Stomach smooth muscle (tissue), 2 donors: Measurements from ENCODE around the gene PCNT.

Experiments
- H3K27ac ChIP-seq: one replicate; pipeline ENCODE4 v1.7.0; 2013; ENCODE audit warnings: mild to moderate bottlenecking, low read length, inconsistent platforms
- H3K27me3 ChIP-seq, 2 donors: one replicate each; pipeline ENCODE4 v1.7.0; 2013; ENCODE audit warnings: low read length in 2 of 2; ENCODE audit not compliant: insufficient read depth in 2 of 2, control insufficient read depth in 1 of 2
- H3K36me3 ChIP-seq, 2 donors: one replicate each; pipeline ENCODE4 v1.7.0; 2013; ENCODE audit warnings: low read length in 2 of 2; ENCODE audit not compliant: control insufficient read depth in 2 of 2, insufficient read depth in 2 of 2
- H3K4me1 ChIP-seq: one replicate; pipeline ENCODE4 v1.7.0; 2013; ENCODE audit warnings: low read length; ENCODE audit not compliant: control insufficient read depth, insufficient read depth
- H3K4me3 ChIP-seq, 2 donors: one replicate each; pipeline ENCODE4 v1.7.0; 2013; ENCODE audit warnings: low read length in 2 of 2
- H3K9ac ChIP-seq, 2 donors: one replicate each; pipeline ENCODE4 v1.7.0; 2013; ENCODE audit warnings: low read length in 2 of 2, mild to moderate bottlenecking in 1 of 2
- H3K9me3 ChIP-seq, 2 donors: one replicate each; pipeline ENCODE4 v1.7.0; 2013; ENCODE audit warnings: low read length in 2 of 2; ENCODE audit not compliant: control insufficient read depth in 2 of 2
- donor health status: healthy.
- donor health status: Pancreatic carcinoma.

The PCNT gene

DNA sequence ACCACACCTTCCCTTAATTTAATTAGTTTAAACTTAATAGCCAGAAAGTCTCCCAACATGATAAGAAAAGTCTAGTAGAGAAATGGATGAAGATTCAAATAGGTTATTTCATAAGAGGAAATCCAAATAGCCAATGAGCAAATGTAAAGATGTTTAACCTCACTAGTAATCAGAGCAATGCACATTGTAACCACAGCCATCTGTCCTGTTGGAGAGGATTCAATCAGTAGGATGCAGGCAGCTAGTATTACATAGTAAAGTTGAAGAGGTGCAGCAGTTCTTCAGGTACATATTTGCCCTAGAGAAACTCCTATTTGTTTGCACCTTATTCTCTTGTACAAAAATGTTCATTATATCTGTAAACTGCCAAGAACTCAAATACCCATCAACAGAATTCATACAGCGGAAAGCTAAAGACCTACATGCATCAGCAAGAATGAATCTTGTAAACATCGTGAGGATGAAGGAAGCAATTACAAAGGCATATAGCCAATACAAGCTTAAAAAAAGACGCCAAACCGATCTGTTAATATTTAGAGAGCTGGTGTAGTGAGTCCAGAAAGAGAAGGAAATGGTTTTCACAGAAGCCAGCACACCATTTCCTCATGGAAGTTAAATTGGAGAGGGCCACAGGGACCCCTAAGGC lies 162.6 kb downstream of the PCNT start:
- H3K27ac ChIP-seq: no peak overlapping the region
- H3K36me3 ChIP-seq: peaks cover 10 to 21% of the 10 kb centered on the region in 2 donors
- no peaks in the 10 kb centered on the region for H3K27me3 ChIP-seq
- H3K9me3 ChIP-seq: no peaks in the 10 kb centered on the region
- H3K4me3 ChIP-seq: no peak overlapping the region
- H3K9ac ChIP-seq: no peak overlapping the region
- H3K4me1 ChIP-seq: no peaks in the 10 kb centered on the region

DNA sequence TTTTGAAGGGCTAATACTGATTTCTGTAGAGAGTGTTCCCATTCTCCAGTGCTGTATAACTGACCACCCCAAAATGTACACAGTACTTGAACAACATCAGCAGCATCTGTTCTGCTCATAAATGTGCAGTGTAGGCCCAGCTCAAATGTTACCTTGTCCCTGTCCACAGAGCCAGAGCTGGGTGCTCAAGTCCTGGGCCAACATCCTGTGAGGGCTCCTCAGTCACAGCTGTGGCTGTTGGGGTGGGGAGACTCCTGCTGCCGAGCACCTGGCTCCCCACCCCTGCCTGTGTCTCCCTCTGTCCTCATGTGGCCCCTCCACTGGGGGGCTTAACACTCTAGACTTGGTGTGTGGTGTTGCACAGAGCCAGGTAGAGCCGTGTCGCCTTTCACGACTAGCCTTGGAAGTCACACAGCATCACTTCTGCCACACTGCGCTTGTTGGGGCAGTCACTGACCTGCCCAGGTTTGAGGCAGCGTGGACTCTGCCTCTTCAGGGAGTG lies 165.3 kb downstream of the PCNT start:
- Histone ChIP-seq H3K27ac (no peak overlapping the region), H3K4me1 (no peaks in the 10 kb centered on the region), H3K9me3 (no peaks in the 10 kb centered on the region), H3K27me3 (no peaks in the 10 kb centered on the region), H3K9ac (no peak overlapping the region), H3K4me3 (no peak overlapping the region), H3K36me3 (peaks cover 13 to 25% of the 10 kb centered on the region in 2 donors)

DNA sequence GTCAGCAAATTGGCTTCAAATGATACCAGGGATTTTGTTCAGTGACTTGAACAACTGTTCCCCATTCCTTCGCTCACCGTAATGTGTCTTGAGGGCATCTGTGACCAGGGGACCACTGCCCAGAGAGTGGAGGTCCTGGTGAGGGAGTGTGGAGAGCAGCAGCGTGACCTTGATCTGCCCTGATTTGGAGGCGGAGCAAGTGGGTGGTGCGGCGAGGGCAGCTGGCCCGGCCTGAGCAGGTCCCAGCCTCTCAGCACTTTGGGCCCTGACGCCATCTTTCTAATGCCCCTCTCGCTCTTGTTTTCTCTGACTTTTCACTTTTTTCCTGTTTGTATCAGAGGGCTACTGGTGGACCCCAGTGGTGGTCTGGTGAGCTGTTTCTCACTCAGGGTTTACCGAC lies 165.8 kb downstream of the PCNT start:
- no peaks in the 10 kb centered on the region for H3K27me3 ChIP-seq
- H3K4me3 ChIP-seq: no peak overlapping the region
- H3K4me1 ChIP-seq: no peaks in the 10 kb centered on the region
- H3K9ac ChIP-seq: no peak overlapping the region
- peaks cover 13 to 25% of the 10 kb centered on the region in 2 donors for H3K36me3 ChIP-seq
- no peak overlapping the region for H3K27ac ChIP-seq
- no peaks in the 10 kb centered on the region for H3K9me3 ChIP-seq

DNA sequence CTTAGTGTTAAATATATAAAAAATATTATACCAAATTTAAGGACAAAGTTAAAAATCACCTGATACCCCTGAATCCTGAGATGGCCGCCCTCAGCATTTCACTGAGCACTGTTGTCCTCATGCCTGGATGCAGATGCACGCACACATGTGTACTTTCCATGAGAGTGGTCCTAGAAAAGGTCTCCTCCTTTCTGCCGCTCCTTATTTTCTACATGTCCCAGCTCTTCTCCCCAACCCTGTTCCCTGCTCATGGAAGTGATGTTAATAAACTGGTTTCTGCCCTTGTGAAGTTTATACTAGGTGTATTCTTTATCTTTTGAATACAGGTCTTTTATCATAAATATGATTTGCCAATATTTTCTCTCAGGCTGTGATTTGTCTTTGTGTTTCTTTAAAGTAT lies 167.6 kb downstream of the PCNT start:
- no peak overlapping the region for H3K27ac ChIP-seq
- H3K27me3 ChIP-seq: no peaks in the 10 kb centered on the region
- no peaks in the 10 kb centered on the region for H3K9me3 ChIP-seq
- no peak overlapping the region for H3K4me3 ChIP-seq
- peaks cover 13 to 20% of the 10 kb centered on the region in 2 donors for H3K36me3 ChIP-seq
- H3K9ac ChIP-seq: no peak overlapping the region
- H3K4me1 ChIP-seq: no peaks in the 10 kb centered on the region

DNA sequence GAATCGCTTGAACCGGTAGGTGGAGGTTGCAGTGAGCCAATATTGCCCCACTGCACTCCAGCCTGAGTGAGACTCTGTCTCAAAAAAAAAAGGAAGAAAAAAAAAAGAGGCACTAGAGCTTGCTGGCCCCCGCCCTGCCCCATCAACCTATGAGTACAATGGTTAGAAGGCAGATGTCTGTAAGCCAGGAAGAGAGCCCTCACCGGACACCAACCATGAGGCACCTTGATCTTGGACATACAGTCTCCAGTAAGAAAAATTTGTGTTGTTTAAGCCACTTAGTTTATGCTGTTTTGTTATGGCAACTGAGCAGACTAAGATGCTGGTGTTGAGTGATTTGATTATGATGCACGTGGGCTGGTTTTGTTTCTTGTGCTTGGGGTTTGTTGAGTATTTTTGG lies 168.9 kb downstream of the PCNT start:
- no peak overlapping the region for H3K4me3 ChIP-seq
- no peaks in the 10 kb centered on the region for H3K9me3 ChIP-seq
- no peaks in the 10 kb centered on the region for H3K4me1 ChIP-seq
- H3K27ac ChIP-seq: no peak overlapping the region
- H3K9ac ChIP-seq: no peak overlapping the region
- H3K36me3 ChIP-seq: peaks cover 18 to 28% of the 10 kb centered on the region in 2 donors
- H3K27me3 ChIP-seq: no peaks in the 10 kb centered on the region

DNA sequence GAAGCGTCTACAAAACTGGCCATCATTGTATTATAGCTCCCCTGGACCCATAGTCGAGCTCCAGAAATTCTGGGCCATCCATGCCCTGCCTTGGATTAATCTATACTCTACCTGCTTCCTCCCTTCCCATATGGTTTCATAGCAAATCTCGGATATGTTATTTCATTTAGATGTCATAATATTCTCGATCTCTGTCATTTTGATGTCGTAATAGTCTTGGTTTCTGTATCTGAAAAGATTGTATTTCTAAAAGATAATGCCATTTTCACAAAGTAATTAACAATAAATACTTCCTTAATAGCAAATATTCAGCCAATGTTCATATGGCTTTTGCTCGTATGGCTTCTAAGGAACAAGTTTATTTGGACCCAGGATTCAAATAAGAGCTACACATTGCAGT lies 169.9 kb downstream of the PCNT start:
- Histone ChIP-seq H3K9me3 (no peaks in the 10 kb centered on the region), H3K9ac (no peak overlapping the region), H3K4me1 (no peaks in the 10 kb centered on the region), H3K4me3 (no peak overlapping the region), H3K27ac (no peak overlapping the region), H3K27me3 (no peaks in the 10 kb centered on the region), H3K36me3 (peaks cover 27 to 31% of the 10 kb centered on the region in 2 donors)
